Tibial artery (tissue), 4 donors: ENCODE results near the gene TAF3.

Source experiments
- DNase-seq, 2 donors: peaks; one replicate each; pipeline ENCODE4 v3.0.0-alpha.2; 2019
- H3K27ac ChIP-seq, 2 donors: fragments of 200-600 bp; sonication (generic) in 1 of 2; 1 replicate in 1 of 2; 2 replicates in 1 of 2; pipeline ENCODE4 v1.5.1; 2018 to 2019; ENCODE audit warnings: mild to moderate bottlenecking in 1 of 2
- H3K27me3 ChIP-seq, 2 donors: fragments of 200-600 bp; sonication (generic) in 1 of 2; one replicate each; pipeline versions ENCODE4 v1.5.1 to v1.6.0; 2016 to 2019
- H3K36me3 ChIP-seq, 3 donors: fragments of 200-600 bp; sonication (generic) in 2 of 3; one replicate each; pipeline ENCODE4 v1.5.1; 2016 to 2019; ENCODE audit warnings: mild to moderate bottlenecking in 2 of 3
- H3K4me1 ChIP-seq, 4 donors: fragments of 200-600 bp; sonication (generic) in 2 of 4; 1 replicate in 3 of 4; 2 replicates in 1 of 4; pipeline ENCODE4 v1.5.1; 2016 to 2019
- H3K4me3 ChIP-seq, 2 donors: fragments of 200-600 bp; sonication (generic) in 1 of 2; 1 replicate in 1 of 2; 2 replicates in 1 of 2; pipeline ENCODE4 v1.5.1; 2018 to 2019; ENCODE audit warnings: mild to moderate bottlenecking in 2 of 2
- H3K9me3 ChIP-seq, 3 donors: fragments of 200-600 bp; sonication (generic) in 1 of 3; one replicate each; pipeline ENCODE4 v1.5.1; 2016 to 2019
- intact Hi-C: fragments of 100-400 bp; cut with DNase I; formaldehyde crosslinking; loops from one replicate; pipeline ENCODE4 v1.15.0; 2023; ENCODE audit warnings: low total_unique reads
- TF ChIP-seq, protein P1 (sequence below), 2 experiments: fragments of 200-600 bp in 1 of 2; fragments of 450-650 bp in 1 of 2; IDR thresholded peaks; one replicate each; pipeline ENCODE4 v1.5.1; 2017 to 2019; ENCODE audit warnings: antibody characterized with exemption in 2 of 2, mild to moderate bottlenecking in 1 of 2, moderate library complexity in 1 of 2

TAF3 gene

DNA sequence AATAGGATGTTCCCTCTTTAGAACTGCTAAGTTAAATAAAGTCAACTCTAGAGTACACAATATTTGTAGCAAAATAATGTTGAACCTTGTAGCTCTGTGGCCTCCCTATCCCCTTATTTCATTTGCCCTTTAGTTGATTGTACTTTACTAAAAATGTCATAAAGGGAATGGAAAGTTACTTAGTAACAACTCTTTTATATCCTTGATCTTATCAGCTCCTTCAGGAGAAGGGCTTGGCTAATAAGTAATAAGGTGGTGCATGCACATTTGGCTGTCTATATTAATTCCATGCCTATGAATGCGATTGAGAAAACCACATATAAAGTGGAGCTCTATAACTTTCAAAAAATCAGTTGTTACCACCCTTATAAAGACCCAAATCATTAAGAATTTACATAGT is 194.7 kb downstream of the TAF3 start:
- Histone ChIP-seq H3K4me1 (peaks cover 0 to 8% (median 0%) of the 10 kb centered on the region in 4 donors), H3K9me3 (no peaks in the 10 kb centered on the region), H3K27ac (no peak overlapping the region), H3K27me3 (no peaks in the 10 kb centered on the region), H3K4me3 (no peak overlapping the region), H3K36me3 (peaks cover 41 to 65% (median 42%) of the 10 kb centered on the region in 3 donors)
- no peak for DNase-seq
- TF ChIP-seq, protein P1, sequence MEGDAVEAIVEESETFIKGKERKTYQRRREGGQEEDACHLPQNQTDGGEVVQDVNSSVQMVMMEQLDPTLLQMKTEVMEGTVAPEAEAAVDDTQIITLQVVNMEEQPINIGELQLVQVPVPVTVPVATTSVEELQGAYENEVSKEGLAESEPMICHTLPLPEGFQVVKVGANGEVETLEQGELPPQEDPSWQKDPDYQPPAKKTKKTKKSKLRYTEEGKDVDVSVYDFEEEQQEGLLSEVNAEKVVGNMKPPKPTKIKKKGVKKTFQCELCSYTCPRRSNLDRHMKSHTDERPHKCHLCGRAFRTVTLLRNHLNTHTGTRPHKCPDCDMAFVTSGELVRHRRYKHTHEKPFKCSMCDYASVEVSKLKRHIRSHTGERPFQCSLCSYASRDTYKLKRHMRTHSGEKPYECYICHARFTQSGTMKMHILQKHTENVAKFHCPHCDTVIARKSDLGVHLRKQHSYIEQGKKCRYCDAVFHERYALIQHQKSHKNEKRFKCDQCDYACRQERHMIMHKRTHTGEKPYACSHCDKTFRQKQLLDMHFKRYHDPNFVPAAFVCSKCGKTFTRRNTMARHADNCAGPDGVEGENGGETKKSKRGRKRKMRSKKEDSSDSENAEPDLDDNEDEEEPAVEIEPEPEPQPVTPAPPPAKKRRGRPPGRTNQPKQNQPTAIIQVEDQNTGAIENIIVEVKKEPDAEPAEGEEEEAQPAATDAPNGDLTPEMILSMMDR (IDR thresholded peaks at IDR 0.05) = no peak
- intact Hi-C loops = no loop called here

DNA sequence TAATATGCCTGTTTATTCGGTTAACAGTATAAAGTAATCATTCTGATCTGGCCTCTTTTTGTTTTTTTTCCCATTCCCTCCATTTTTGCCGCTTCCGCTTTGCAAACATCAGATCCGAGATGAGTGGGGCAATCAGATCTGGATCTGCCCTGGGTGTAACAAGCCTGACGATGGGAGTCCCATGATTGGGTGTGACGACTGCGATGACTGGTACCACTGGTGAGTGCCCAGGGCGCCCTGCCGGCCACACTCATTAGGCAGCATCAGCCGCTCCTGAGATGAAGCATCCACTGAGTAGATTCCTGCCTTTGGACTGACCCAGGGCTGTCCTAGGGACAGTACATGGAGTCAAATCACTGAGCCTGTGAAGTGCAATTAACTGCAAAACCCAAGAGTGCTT is 195.3 kb downstream of the TAF3 start:
- no peak for DNase-seq
- H3K9me3 ChIP-seq = no peaks in the 10 kb centered on the region
- intact Hi-C loops = no loop called here
- TF ChIP-seq, protein P1 (IDR thresholded peaks at IDR 0.05) = no peak
- H3K4me1 ChIP-seq = peaks cover 0 to 8% (median 0%) of the 10 kb centered on the region in 4 donors
- no peak overlapping the region for H3K4me3 ChIP-seq
- H3K27ac ChIP-seq = no peak overlapping the region
- peaks cover 41 to 60% (median 42%) of the 10 kb centered on the region in 3 donors for H3K36me3 ChIP-seq
- H3K27me3 ChIP-seq = no peaks in the 10 kb centered on the region

DNA sequence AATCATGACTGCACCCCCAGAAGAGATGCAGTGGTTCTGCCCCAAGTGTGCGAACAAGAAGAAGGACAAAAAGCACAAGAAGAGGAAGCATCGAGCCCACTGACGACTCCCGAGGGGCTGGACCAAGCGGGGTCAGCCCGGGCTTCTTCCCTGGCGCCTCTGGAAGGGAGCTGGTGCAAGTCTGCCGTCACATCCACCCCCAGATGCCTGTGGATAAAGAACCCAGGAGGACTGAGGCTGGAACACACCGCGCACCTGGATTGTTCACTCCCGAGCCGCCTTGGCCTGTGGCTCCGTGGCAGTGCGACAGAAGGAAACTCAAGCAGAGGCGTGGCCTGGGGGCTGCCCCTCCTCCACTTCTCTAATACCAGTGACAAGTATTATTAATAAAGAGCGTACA is 196.3 kb downstream of the TAF3 start:
- H3K9me3 ChIP-seq = no peaks in the 10 kb centered on the region
- no peak overlapping the region for H3K4me3 ChIP-seq
- no peak overlapping the region for H3K27ac ChIP-seq
- peaks cover 35 to 50% (median 38%) of the 10 kb centered on the region in 3 donors for H3K36me3 ChIP-seq
- no peak for DNase-seq
- intact Hi-C loops = no loop called here
- no peaks in the 10 kb centered on the region for H3K27me3 ChIP-seq
- peaks cover 0 to 8% (median 0%) of the 10 kb centered on the region in 4 donors for H3K4me1 ChIP-seq
- TF ChIP-seq, protein P1 (IDR thresholded peaks at IDR 0.05) = no peak

DNA sequence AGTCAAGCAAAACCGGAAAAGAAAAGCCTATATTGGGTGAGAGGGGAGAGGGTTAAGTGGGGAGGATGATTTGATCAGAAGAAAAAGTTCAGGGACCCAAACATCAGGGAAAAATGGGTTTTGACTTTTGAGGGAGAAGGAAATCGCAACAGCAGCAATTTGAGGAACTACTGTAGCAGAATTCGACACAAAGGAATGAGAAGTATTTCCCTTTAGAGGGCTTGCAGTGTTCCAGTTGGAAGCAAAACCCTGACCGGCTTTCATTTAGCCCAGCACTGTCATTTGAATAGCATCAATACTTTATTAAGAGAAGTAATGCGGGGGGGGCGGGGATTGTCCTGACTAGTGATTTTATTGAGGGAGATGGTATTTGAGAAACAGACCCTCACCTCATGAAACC is 199.0 kb downstream of the TAF3 start:
- Histone ChIP-seq H3K36me3 (peaks cover 15 to 25% (median 18%) of the 10 kb centered on the region in 3 donors), H3K4me3 (no peak overlapping the region), H3K9me3 (no peaks in the 10 kb centered on the region), H3K27me3 (no peaks in the 10 kb centered on the region), H3K4me1 (peaks cover 0 to 8% (median 0%) of the 10 kb centered on the region in 4 donors), H3K27ac (no peak overlapping the region)
- intact Hi-C loops = no loop called here
- TF ChIP-seq, protein P1 (IDR thresholded peaks at IDR 0.05) = no peak
- DNase-seq = no peak

DNA sequence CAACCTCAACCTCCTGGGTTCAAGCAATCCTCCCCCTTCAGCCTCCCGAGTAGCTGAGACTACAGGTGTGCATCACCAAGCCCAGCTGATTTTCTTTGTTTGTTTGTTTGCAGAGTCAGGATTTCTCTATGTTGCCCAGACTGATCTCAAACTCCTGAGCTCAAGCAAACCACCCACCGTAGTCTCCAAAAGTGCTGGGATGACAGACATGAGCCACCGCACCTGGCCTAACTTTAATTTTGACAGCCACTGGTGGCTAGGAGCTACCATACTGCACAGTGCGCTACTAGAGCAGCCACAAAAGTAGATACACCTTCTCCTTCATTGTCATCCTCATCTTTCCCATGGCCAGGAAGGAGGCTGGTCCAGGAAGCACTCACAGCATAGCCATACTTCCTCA is 205.0 kb downstream of the TAF3 start:
- H3K36me3 ChIP-seq = no peaks in the 10 kb centered on the region
- H3K4me3 ChIP-seq = no peak overlapping the region
- no peak overlapping the region for H3K27ac ChIP-seq
- DNase-seq = no peak
- H3K27me3 ChIP-seq = peaks cover 0 to 16% of the 10 kb centered on the region in 2 donors
- H3K4me1 ChIP-seq = peaks cover 0 to 8% (median 3%) of the 10 kb centered on the region in 4 donors
- TF ChIP-seq, protein P1 (IDR thresholded peaks at IDR 0.05) = no peak
- H3K9me3 ChIP-seq = no peaks in the 10 kb centered on the region
- intact Hi-C loops = no loop called here

DNA sequence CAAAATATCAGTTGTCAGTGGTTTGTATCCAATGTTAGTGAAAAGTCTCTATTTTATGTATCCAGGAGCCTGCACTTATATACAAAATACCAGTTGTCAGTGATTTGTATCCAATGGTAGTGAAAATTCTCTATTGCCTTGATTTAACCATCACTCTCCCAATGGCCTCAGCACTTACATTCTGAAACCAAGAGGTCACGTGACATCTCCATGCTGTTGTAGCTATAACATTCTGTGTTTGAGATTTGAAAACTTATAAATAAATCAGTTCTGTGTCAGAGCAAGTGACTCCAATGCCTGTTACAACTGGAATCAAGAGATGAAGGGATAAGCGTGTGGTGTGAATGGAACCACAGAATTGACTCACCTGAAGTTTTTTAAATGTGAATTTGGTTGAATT is 205.5 kb downstream of the TAF3 start:
- no peak for DNase-seq
- Histone ChIP-seq H3K36me3 (no peaks in the 10 kb centered on the region), H3K4me1 (peaks cover 0 to 8% (median 3%) of the 10 kb centered on the region in 4 donors), H3K27ac (no peak overlapping the region), H3K9me3 (no peaks in the 10 kb centered on the region), H3K4me3 (no peak overlapping the region), H3K27me3 (peaks cover 0 to 16% of the 10 kb centered on the region in 2 donors)
- TF ChIP-seq, protein P1 (IDR thresholded peaks at IDR 0.05) = no peak
- intact Hi-C loops = no loop called here
